Measurements from ENCODE around the gene FSCN2. TPM values are rescaled to one million over a fixed set of nuclear protein-coding genes. Genes with fewer than 3 reads are reported as not detected.

Gene FSCN2
- polyA plus RNA-seq, 1 of the 3 experiments (the other 2 are of a cell fraction), result 2.1 TPM

DNA sequence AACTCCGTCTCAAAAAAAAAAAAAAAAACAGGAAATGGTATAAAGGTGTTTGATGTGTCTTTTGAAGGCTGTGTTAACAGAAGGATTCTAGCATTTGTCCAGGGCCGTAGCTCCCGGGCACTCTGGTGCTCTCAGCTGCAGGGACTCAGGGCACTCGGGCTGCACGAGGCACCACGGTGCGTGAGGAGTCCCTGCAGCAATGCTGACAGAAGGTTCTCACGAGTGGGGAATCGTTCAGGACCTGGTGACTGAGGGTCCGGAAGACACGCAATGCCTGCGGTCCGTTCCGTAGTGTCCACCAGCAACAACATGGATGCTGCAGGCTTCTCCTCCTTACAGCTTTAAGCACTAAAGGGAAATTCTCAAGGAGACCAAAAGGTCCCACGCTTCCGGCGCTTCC is 36.6 kb downstream of the FSCN2 start:
- Histone ChIP-seq H2AFZ (ENCODE audit: low read depth) (no peak overlapping the region), H4K20me1 (ENCODE audit: insufficient read depth) (no peaks in the 10 kb centered on the region; the same call in 1 of the 2 replicates), H3K9me2 (no peaks in the 10 kb centered on the region), H3K9me3 (no peaks in the 10 kb centered on the region), H3K27me3 (ENCODE audit: insufficient read depth) (no peaks in the 10 kb centered on the region), H3K27ac (ENCODE audit: low read depth in 2 of 2, low read length in 1 of 2) (peak overlapping the region in 1 of 2 experiments; percentile 93; a peak in 2 of 4 replicates), H3K4me1 (ENCODE audit: control insufficient read depth in 1 of 2, insufficient read depth in 2 of 2, low read depth in 1 of 2, low read length in 1 of 2) (peaks cover 22 to 33% of the 10 kb centered on the region in 2 experiments), H3F3A (replicated peaks; ENCODE audit: insufficient read depth) (peaks cover 45% of the 10 kb centered on the region), H3K9ac (no peak overlapping the region), H3K4me3 (ENCODE audit: low read depth in 2 of 2, low read length in 1 of 2) (no peak overlapping the region), H3K4me2 (no peak overlapping the region), H3K36me3 (replicated peaks in 1 of 2; ENCODE audit: control insufficient read depth in 1 of 2, insufficient read depth in 2 of 2, low read length in 1 of 2) (peaks cover 48 to 81% of the 10 kb centered on the region in 2 experiments), H3K79me2 (ENCODE audit: insufficient read depth) (peaks cover 65% of the 10 kb centered on the region)
- no peak for TF ChIP-seq YY1 (IDR thresholded peaks at IDR 0.05; ENCODE audit: low read depth)
- TF ChIP-seq, protein P1, sequence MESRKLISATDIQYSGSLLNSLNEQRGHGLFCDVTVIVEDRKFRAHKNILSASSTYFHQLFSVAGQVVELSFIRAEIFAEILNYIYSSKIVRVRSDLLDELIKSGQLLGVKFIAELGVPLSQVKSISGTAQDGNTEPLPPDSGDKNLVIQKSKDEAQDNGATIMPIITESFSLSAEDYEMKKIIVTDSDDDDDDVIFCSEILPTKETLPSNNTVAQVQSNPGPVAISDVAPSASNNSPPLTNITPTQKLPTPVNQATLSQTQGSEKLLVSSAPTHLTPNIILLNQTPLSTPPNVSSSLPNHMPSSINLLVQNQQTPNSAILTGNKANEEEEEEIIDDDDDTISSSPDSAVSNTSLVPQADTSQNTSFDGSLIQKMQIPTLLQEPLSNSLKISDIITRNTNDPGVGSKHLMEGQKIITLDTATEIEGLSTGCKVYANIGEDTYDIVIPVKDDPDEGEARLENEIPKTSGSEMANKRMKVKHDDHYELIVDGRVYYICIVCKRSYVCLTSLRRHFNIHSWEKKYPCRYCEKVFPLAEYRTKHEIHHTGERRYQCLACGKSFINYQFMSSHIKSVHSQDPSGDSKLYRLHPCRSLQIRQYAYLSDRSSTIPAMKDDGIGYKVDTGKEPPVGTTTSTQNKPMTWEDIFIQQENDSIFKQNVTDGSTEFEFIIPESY (IDR thresholded peaks at IDR 0.05; ENCODE audit: borderline replicate concordance, low read depth), result no peak
- TF ChIP-seq EP300 (IDR thresholded peaks at IDR 0.05; ENCODE audit: borderline replicate concordance in 1 of 2, low read depth in 1 of 2, low read length in 1 of 2), result no peak
- TF ChIP-seq TAF1 (IDR thresholded peaks at IDR 0.05; ENCODE audit: borderline replicate concordance, low read depth, low read length), result no peak
- no peak for TF ChIP-seq MXI1 (IDR thresholded peaks at IDR 0.05; ENCODE audit: low read depth, low read length)
- TF ChIP-seq, protein P2, sequence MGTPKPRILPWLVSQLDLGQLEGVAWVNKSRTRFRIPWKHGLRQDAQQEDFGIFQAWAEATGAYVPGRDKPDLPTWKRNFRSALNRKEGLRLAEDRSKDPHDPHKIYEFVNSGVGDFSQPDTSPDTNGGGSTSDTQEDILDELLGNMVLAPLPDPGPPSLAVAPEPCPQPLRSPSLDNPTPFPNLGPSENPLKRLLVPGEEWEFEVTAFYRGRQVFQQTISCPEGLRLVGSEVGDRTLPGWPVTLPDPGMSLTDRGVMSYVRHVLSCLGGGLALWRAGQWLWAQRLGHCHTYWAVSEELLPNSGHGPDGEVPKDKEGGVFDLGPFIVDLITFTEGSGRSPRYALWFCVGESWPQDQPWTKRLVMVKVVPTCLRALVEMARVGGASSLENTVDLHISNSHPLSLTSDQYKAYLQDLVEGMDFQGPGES (IDR thresholded peaks at IDR 0.05; ENCODE audit: low read depth, low read length), result no peak
- no peak for TF ChIP-seq MEF2A (IDR thresholded peaks at IDR 0.05; ENCODE audit: borderline replicate concordance, low read depth)
- TF ChIP-seq JUND (IDR thresholded peaks at IDR 0.05), result no peak
- no peak for DNase-seq
- ChIA-PET CTCF (interaction anchor here (0.6 to 3.3 kb wide), 6 partner anchors 9 to 312 kb away, joined by 3 to 27 read pairs (median 4); partner anchors contain the start of gene FAAP100), POLR2A (no interaction called here)
- 95% methylated on average over 17 of the region's 17 CpGs for whole genome bisulfite sequencing (ENCODE audit: low lambda C conversion rate)

- Histone ChIP-seq H3K27ac (ENCODE audit: low read depth in 2 of 2, low read length in 1 of 2) (peak overlapping the region; percentile 84 to 93), H3K27me3 (ENCODE audit: insufficient read depth) (no peaks in the 10 kb centered on the region), H3F3A (replicated peaks; ENCODE audit: insufficient read depth) (peaks cover 44% of the 10 kb centered on the region), H3K79me2 (ENCODE audit: insufficient read depth) (peaks cover 61% of the 10 kb centered on the region), H3K4me3 (ENCODE audit: low read depth in 2 of 2, low read length in 1 of 2) (no peak overlapping the region), H3K4me1 (ENCODE audit: control insufficient read depth in 1 of 2, insufficient read depth in 2 of 2, low read depth in 1 of 2, low read length in 1 of 2) (peaks cover 22 to 33% of the 10 kb centered on the region in 2 experiments), H4K20me1 (ENCODE audit: insufficient read depth) (no peaks in the 10 kb centered on the region; the same call in 1 of the 2 replicates), H3K9ac (0 out of 2 replicates have a peak overlapping the region, but pooled peaks have one; percentile 21), H2AFZ (ENCODE audit: low read depth) (no peak overlapping the region), H3K36me3 (replicated peaks in 1 of 2; ENCODE audit: control insufficient read depth in 1 of 2, insufficient read depth in 2 of 2, low read length in 1 of 2) (peaks cover 52 to 78% of the 10 kb centered on the region in 2 experiments), H3K4me2 (peak overlapping the region; percentile 81; the same call in 1 of the 2 replicates), H3K9me2 (no peaks in the 10 kb centered on the region), H3K9me3 (no peaks in the 10 kb centered on the region)
- CTCF ChIA-PET, result interaction anchor here (1.1 to 3.3 kb wide), 5 partner anchors 9 to 312 kb away, joined by 3 to 27 read pairs (median 4); partner anchors contain the start of gene FAAP100
- no peak for DNase-seq
- no peak for TF ChIP-seq TEAD4 (IDR thresholded peaks at IDR 0.05; ENCODE audit: borderline replicate concordance, insufficient read depth)
- TF ChIP-seq, protein P3, sequence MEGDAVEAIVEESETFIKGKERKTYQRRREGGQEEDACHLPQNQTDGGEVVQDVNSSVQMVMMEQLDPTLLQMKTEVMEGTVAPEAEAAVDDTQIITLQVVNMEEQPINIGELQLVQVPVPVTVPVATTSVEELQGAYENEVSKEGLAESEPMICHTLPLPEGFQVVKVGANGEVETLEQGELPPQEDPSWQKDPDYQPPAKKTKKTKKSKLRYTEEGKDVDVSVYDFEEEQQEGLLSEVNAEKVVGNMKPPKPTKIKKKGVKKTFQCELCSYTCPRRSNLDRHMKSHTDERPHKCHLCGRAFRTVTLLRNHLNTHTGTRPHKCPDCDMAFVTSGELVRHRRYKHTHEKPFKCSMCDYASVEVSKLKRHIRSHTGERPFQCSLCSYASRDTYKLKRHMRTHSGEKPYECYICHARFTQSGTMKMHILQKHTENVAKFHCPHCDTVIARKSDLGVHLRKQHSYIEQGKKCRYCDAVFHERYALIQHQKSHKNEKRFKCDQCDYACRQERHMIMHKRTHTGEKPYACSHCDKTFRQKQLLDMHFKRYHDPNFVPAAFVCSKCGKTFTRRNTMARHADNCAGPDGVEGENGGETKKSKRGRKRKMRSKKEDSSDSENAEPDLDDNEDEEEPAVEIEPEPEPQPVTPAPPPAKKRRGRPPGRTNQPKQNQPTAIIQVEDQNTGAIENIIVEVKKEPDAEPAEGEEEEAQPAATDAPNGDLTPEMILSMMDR (IDR thresholded peaks at IDR 0.05), result no peak
- TF ChIP-seq GABPA (IDR thresholded peaks at IDR 0.05; ENCODE audit: low read depth), result no peak
- TF ChIP-seq TCF12 (IDR thresholded peaks at IDR 0.05), result no peak
- TF ChIP-seq TAF1 (IDR thresholded peaks at IDR 0.05; ENCODE audit: borderline replicate concordance, low read depth, low read length), result no peak
- TF ChIP-seq, protein P2 (IDR thresholded peaks at IDR 0.05; ENCODE audit: low read depth, low read length), result no peak
- POLR2A ChIA-PET, result no interaction called here
- 96% methylated on average over 16 of the region's 16 CpGs for WGBS (ENCODE audit: low lambda C conversion rate)
Measured at GRCh38 chr17:81565231-81565630, 37.1 kb downstream of the FSCN2 start.

Data from SK-N-SH (cell line).